Stimulated activated CD4-positive, alpha-beta T cell treated with anti-CD3 and anti-CD28 coated beads, Interleukin-12 subunit alpha, Interleukin-12 subunit beta, amount 100 ng/mL, for 24 hours (primary cell): ENCODE data around the gene TP53AIP1.

Source experiments
- DNase-seq, 2 experiments: peaks; one replicate each; pipeline ENCODE4 v3.0.0-alpha.2; 2020; ENCODE audit warnings: low read depth in 2 of 2

Gene TP53AIP1

GRCh38 chr11:128890543-128891368 lies 51.9 kb downstream of the TP53AIP1 start, which contains the start of gene KCNJ5:
KCNJ5 (plus strand) TSS chr11:128891356; CDS start chr11:128911274, 19,918 bp downstream.
- DNase-seq = no peak

GRCh38 chr11:128890216-128890542 lies 52.5 kb downstream of the TP53AIP1 start:
- DNase-seq = no peak

- DNase-seq = no peak
Measured at GRCh38 chr11:128889657-128890213, 52.9 kb downstream of the TP53AIP1 start.

- no peak for DNase-seq
Measured at GRCh38 chr11:128888034-128888985, 54.4 kb downstream of the TP53AIP1 start.

- no peak for DNase-seq
Measured at GRCh38 chr11:128886406-128887124, 56.1 kb downstream of the TP53AIP1 start.
